HepG2 (cell line): ENCODE measurements around the gene DGCR8. TPM values are rescaled to one million over a fixed set of nuclear protein-coding genes. Genes with fewer than 3 reads are reported as not detected.

Experiments
- ATAC-seq: fragments of 200-7000 bp; cut with Tn5 transposase; 3 replicates; pipeline ENCODE4 v1.9.1; 2020; ENCODE audit warnings: mild to moderate bottlenecking, moderate library complexity
- BruUV-seq: library from RNA; stranded (reverse); fragments of 400-500 nt; replicated peaks from 2 replicates; lab custom pipeline; 2021; lab: Mats Ljungman, UMichigan
- CTCF ChIA-PET: fragments of 300-600 bp; formaldehyde crosslinking; extraction: SDS; loops from one replicate; lab custom pipeline; 2021; ENCODE audit warnings: low total read pairs, inconsistent platforms, low intra/inter-chr PET ratio; lab: Yijun Ruan, JAX
- POLR2A ChIA-PET: fragments of 350-600 bp; sonication (Branson Sonifier 250); formaldehyde crosslinking; loops from one replicate; lab custom pipeline; 2020; ENCODE audit warnings: antibody characterized with exemption, inconsistent platforms; lab: Yijun Ruan, JAX
- DNase-seq: peaks from one replicate; pipeline ENCODE4 v3.0.0-alpha.2; 2015; ENCODE audit warnings: low spot score
- FAIRE-seq: peaks from 3 replicates; lab custom pipeline; 2011; peaks lifted over from hg19 to GRCh38; lab: Jason Lieb, UNC
- H2AFZ ChIP-seq: one replicate; pipeline ENCODE4 v1.6.1; 2011; ENCODE audit warnings: low read length, inconsistent platforms
- H3K27ac ChIP-seq: fragments of 300-600 bp; 3 replicates; pipeline ENCODE4 v1.8.0; 2011; ENCODE audit warnings: mixed run types, mild to moderate bottlenecking, mixed read lengths, low read length, inconsistent platforms; ENCODE audit not compliant: insufficient read depth; ENCODE audit errors: extremely low read length
- H3K27me3 ChIP-seq, 2 experiments: fragments of 200-600 bp in 1 of 2; 2 replicates in 1 of 2; 3 replicates in 1 of 2; pipeline versions ENCODE4 v1.6.0 to v1.8.0; 2011; ENCODE audit warnings: low read length in 2 of 2, mild to moderate bottlenecking in 2 of 2, moderate library complexity in 2 of 2, inconsistent platforms in 1 of 2; ENCODE audit not compliant: insufficient read depth in 2 of 2, control insufficient read depth in 1 of 2
- H3K36me3 ChIP-seq, 2 experiments: fragments of 200-600 bp in 1 of 2; replicated peaks in 1 of 2; 2 replicates in 1 of 2; 3 replicates in 1 of 2; pipeline versions ENCODE4 v1.5.1 to v1.8.0; 2011; ENCODE audit warnings: low read length in 2 of 2, inconsistent platforms in 1 of 2; ENCODE audit not compliant: insufficient read depth in 2 of 2, control insufficient read depth in 1 of 2
- H3K4me1 ChIP-seq: 2 replicates; pipeline ENCODE4 v1.5.1; 2012; ENCODE audit warnings: low read length, inconsistent platforms; ENCODE audit not compliant: insufficient read depth
- H3K4me2 ChIP-seq: 2 replicates; pipeline ENCODE4 v1.6.0; 2011; ENCODE audit warnings: low read depth, low read length, inconsistent platforms
- H3K4me3 ChIP-seq, 3 experiments: fragments of 200-600 bp in 1 of 3; sonication (generic), shearing (Covaris generic) in 1 of 3; replicated peaks in 1 of 3; 2 replicates each; pipeline ENCODE4 v1.5.1; 2011 to 2016; ENCODE audit warnings: low read length in 3 of 3, inconsistent platforms in 2 of 3, low read depth in 2 of 3, mild to moderate bottlenecking in 2 of 3, control low read depth in 1 of 3, mixed read lengths in 1 of 3; ENCODE audit not compliant: insufficient read depth in 1 of 3
- H3K79me2 ChIP-seq: one replicate; pipeline ENCODE4 v1.6.1; 2011; ENCODE audit warnings: low read length, inconsistent platforms; ENCODE audit not compliant: insufficient read depth
- H3K9ac ChIP-seq: 2 replicates; pipeline ENCODE4 v1.6.0; 2011; ENCODE audit warnings: mild to moderate bottlenecking, low read depth, low read length, inconsistent platforms; ENCODE audit not compliant: insufficient read depth
- H3K9me3 ChIP-seq: 2 replicates; pipeline ENCODE4 v1.5.1; 2012; ENCODE audit warnings: mild to moderate bottlenecking, low read length
- H4K20me1 ChIP-seq: 2 replicates; pipeline ENCODE4 v1.6.0; 2011; ENCODE audit warnings: inconsistent platforms, mild to moderate bottlenecking, low read length, moderate library complexity; ENCODE audit not compliant: insufficient read depth
- DRAP1 ChIP-seq: IDR thresholded peaks from 2 replicates; pipeline ENCODE4 v1.6.1; 2016; ENCODE audit warnings: missing genetic modification reagents, missing compliant biosample characterization
- EZH2 ChIP-seq: conservative IDR thresholded peaks from 2 replicates; pipeline ENCODE4 v1.6.1; 2012; ENCODE audit warnings: mild to moderate bottlenecking, low read depth, low read length, moderate library complexity
- KDM1A ChIP-seq: IDR thresholded peaks from 2 replicates; pipeline ENCODE4 v1.6.1; 2016; ENCODE audit warnings: missing compliant biosample characterization
- KDM2A ChIP-seq: sonication (generic); formaldehyde crosslinking; IDR thresholded peaks from 2 replicates; pipeline ENCODE4 v1.4.0; 2020; ENCODE audit warnings: low read depth, missing genetic modification reagents, borderline replicate concordance
- MED8 ChIP-seq: sonication (generic); formaldehyde crosslinking; IDR thresholded peaks from 2 replicates; pipeline ENCODE4 v1.8.1; 2023; ENCODE audit warnings: mild to moderate bottlenecking, missing genetic modification reagents; ENCODE audit not compliant: insufficient replicate concordance
- NKX3-1 ChIP-seq: sonication (generic); formaldehyde crosslinking; IDR thresholded peaks from 2 replicates; pipeline ENCODE4 v1.5.0; 2020; ENCODE audit warnings: missing genetic modification reagents
- PATZ1 ChIP-seq: sonication (generic); formaldehyde crosslinking; IDR thresholded peaks from 2 replicates; pipeline ENCODE4 v1.4.0; 2020; ENCODE audit warnings: missing genetic modification reagents
- POLR2A ChIP-seq, 2 experiments: IDR thresholded peaks; 2 replicates each; pipeline ENCODE4 v1.6.1; 2011; ENCODE audit warnings: low read depth in 2 of 2, low read length in 2 of 2, mild to moderate bottlenecking in 1 of 2, moderate library complexity in 1 of 2; ENCODE audit not compliant: insufficient read depth in 1 of 2
- RBFOX2 ChIP-seq: fragments of 200-400 bp; formaldehyde crosslinking; IDR thresholded peaks from 2 replicates; pipeline ENCODE4 v1.6.1; 2017; ENCODE audit warnings: low read depth, mild to moderate bottlenecking, low read length
- REL ChIP-seq: sonication (generic); formaldehyde crosslinking; conservative IDR thresholded peaks from 2 replicates; pipeline ENCODE4 v1.8.0; 2022; ENCODE audit warnings: mild to moderate bottlenecking, missing genetic modification reagents, moderate library complexity
- ZBTB33 ChIP-seq: sonication (generic); formaldehyde crosslinking; IDR thresholded peaks from 2 replicates; pipeline ENCODE4 v1.4.0; 2020; ENCODE audit warnings: missing genetic modification reagents
- ZNF33A ChIP-seq: sonication (generic); formaldehyde crosslinking; IDR thresholded peaks from 2 replicates; pipeline ENCODE4 v1.5.1; 2020; ENCODE audit warnings: missing genetic modification reagents, mild to moderate bottlenecking, moderate library complexity, borderline replicate concordance
- ZNF619 ChIP-seq: sonication (generic); formaldehyde crosslinking; IDR thresholded peaks from 2 replicates; pipeline ENCODE4 v1.4.0; 2020; ENCODE audit warnings: mild to moderate bottlenecking, missing genetic modification reagents
- ZNF644 ChIP-seq: IDR thresholded peaks from 2 replicates; pipeline ENCODE4 v1.6.1; 2016; ENCODE audit warnings: low read depth
- WGBS: methylation state at CpG from one replicate; pipeline ENCODE4 v1.1.6; 2017; ENCODE audit warnings: low lambda C conversion rate; 5-methylcytosine and 5-hydroxymethylcytosine counted together
- in situ Hi-C: cut with HindIII; loops from 2 replicates; pipeline ENCODE4 v1.10.0; 2017; ENCODE audit warnings: low pct_unique_long_range_greater_than_20kb; ENCODE audit not compliant: extremely low pct_ligation_motif_present
- intact Hi-C: fragments of 100-400 bp; cut with micrococcal nuclease; formaldehyde crosslinking; loops from one replicate; pipeline ENCODE4 v1.10.0; 2022; ENCODE audit not compliant: unreplicated experiment
- polyA plus RNA-seq, 8 experiments: library from polyadenylated mRNA; depleted of rRNA in 3 of 8; stranded (reverse) in 7 of 8; unstranded in 1 of 8; fragments of >200 nt; fragmentation: Illumina TruSeq in 4 of 8; extraction: Trizol in 4 of 8; gene quantifications; 2 replicates each; pipeline versions ENCODE4 v1.2.1 to v1.2.3, GENCODE V29; 2011 to 2016; ENCODE audit warnings: low read depth in 4 of 8, missing spikeins in 1 of 8, mixed read lengths in 1 of 8; ENCODE audit not compliant: insufficient read depth in 1 of 8
- total RNA-seq, 5 experiments: library from RNA; depleted of rRNA; stranded (reverse); fragments of >200 nt; fragmentation: Illumina TruSeq; extraction: Trizol; gene quantifications; 2 replicates each; pipeline ENCODE4 v1.2.3, GENCODE V29; 2016; ENCODE audit warnings: low read depth in 1 of 5

The DGCR8 gene
- total and polyA plus RNA-seq, 2 of the 13 experiments (the other 11 are each of a cell fraction or from before 2014, with no cell fraction given), result 10.2 to 23.2 TPM

DNA sequence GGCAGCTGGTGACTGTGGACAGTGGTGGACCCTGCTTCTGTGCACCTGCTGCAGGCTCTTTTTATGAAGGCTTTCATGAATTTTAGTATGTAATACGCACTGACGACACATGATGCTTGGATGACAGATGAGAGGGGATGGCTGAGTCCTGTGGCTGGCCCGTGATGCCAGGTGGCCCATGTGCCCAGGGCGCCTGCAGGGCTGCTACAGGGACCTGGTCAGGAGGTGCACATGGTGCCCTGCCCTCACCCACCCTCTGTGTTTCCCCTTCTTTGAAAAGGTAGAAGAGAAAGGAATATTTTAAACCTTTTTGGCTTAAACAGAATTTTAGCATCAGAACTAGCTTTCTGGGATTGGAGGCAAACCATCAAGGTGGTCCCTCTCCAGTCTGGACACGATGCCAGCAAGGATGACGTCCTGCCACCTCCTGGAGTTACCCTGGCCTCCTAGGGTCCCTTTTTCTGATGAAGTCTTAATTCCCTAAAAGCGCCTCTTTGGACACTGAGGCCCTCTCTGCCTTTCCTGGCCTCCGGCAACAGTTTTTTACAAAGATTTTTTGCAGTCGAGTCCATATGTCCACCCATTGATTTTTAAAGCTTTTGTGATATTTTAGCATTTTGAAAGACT, 30.4 kb downstream of the DGCR8 start:
- DNase-seq (no peak), FAIRE-seq (no peak), ATAC-seq (no peak)
- Histone ChIP-seq H3K27me3 (no peaks in the 10 kb centered on the region), H3K36me3 (peaks cover 36 to 94% of the 10 kb centered on the region in 2 experiments), H4K20me1 (peaks cover 4% of the 10 kb centered on the region; the same call in 1 of the 2 replicates), H3K9ac (no peak overlapping the region), H3K4me2 (no peak overlapping the region), H2AFZ (no peak overlapping the region), H3K79me2 (peaks cover 5% of the 10 kb centered on the region), H3K4me3 (no peak overlapping the region), H3K27ac (peak overlapping the region; percentile 45), H3K9me3 (no peaks in the 10 kb centered on the region), H3K4me1 (peaks cover 15% of the 10 kb centered on the region)
- CTCF ChIA-PET, result no interaction called here
- WGBS, result over 99% methylated on average over 8 of the region's 9 CpGs
- intact Hi-C loops, result no loop called here
- in situ Hi-C loops, result no loop called here
- POLR2A ChIA-PET, result no interaction called here
- TF ChIP-seq PATZ1 (CRISPR knock-in tag) (no peak), NKX3-1 (CRISPR knock-in tag) (no peak), ZNF33A (CRISPR knock-in tag) (no peak), POLR2A (IDR thresholded peaks at IDR 0.05; ENCODE audit: insufficient read depth in 1 of 2, low read depth in 2 of 2, low read length in 2 of 2) (peak in 1 of 2 experiments; percentile 5; a peak in 2 of 4 replicates)
- TSS peak; percentile 51 for BruUV-seq

GRCh38 chr22:20111045-20111688, 31.1 kb downstream of the DGCR8 start:
- Histone ChIP-seq H3K4me2 (no peak overlapping the region), H3K9ac (no peak overlapping the region), H3K36me3 (peaks cover 32 to 92% of the 10 kb centered on the region in 2 experiments), H2AFZ (no peak overlapping the region), H3K4me3 (no peak overlapping the region), H3K27me3 (no peaks in the 10 kb centered on the region), H3K9me3 (no peaks in the 10 kb centered on the region), H3K4me1 (peaks cover 22% of the 10 kb centered on the region), H3K27ac (peak overlapping the region; percentile 45), H3K79me2 (peaks cover 12% of the 10 kb centered on the region), H4K20me1 (peaks cover 4% of the 10 kb centered on the region; the same call in 1 of the 2 replicates)
- ATAC-seq (peak; percentile 65), FAIRE-seq (no peak), DNase-seq (peak; percentile 61)
- in situ Hi-C loops (no loop called here), intact Hi-C loops (no loop called here)
- 57% methylated on average over 5 of the region's 14 CpGs for WGBS
- BruUV-seq, result no TSS peak
- ChIA-PET POLR2A (no interaction called here), CTCF (no interaction called here)
- TF ChIP-seq ZNF644 (CRISPR knock-in tag) (no peak), EZH2 (no peak), ZBTB33 (peak; percentile 100), REL (no peak), RBFOX2 (no peak; the same call in 1 of the 2 replicates), ZNF619 (CRISPR knock-in tag) (no peak), MED8 (CRISPR knock-in tag) (no peak), KDM2A (CRISPR knock-in tag) (0 out of 2 replicates have a peak, but pooled peaks have one; percentile 17), DRAP1 (CRISPR knock-in tag) (no peak), KDM1A (CRISPR knock-in tag) (no peak)
